OCI-LY1 (cell line): ENCODE measurements around the gene SERINC5.

Source experiments
- H2AFZ ChIP-seq: fragments of 200-600 bp; sonication (generic), shearing (Covaris generic); 2 replicates; pipeline ENCODE4 v1.6.0; 2014; ENCODE audit warnings: antibody characterized with exemption, mild to moderate bottlenecking, low read length
- H3F3A ChIP-seq: fragments of 200-600 bp; sonication (generic), shearing (Covaris generic); 2 replicates; pipeline ENCODE4 v1.6.0; 2014; ENCODE audit warnings: mild to moderate bottlenecking, antibody characterized with exemption, low read length, moderate library complexity; ENCODE audit not compliant: insufficient read depth
- H3K27ac ChIP-seq: fragments of 200-600 bp; sonication (generic); 2 replicates; pipeline ENCODE4 v1.5.1; 2014; ENCODE audit warnings: low read length, mixed run types, mild to moderate bottlenecking, low read depth; ENCODE audit not compliant: poor library complexity, severe bottlenecking
- H3K27me3 ChIP-seq: fragments of 200-600 bp; sonication (generic); 2 replicates; pipeline ENCODE4 v1.6.0; 2014; ENCODE audit warnings: antibody characterized with exemption, mild to moderate bottlenecking, low read length, moderate library complexity; ENCODE audit not compliant: insufficient read depth
- H3K36me3 ChIP-seq: fragments of 200-600 bp; sonication (generic); 2 replicates; pipeline ENCODE4 v1.6.1; 2014; ENCODE audit warnings: mild to moderate bottlenecking, antibody characterized with exemption, low read length, moderate library complexity, mixed read lengths; ENCODE audit not compliant: insufficient read depth
- H3K4me1 ChIP-seq: fragments of 200-600 bp; sonication (generic); 2 replicates; pipeline ENCODE4 v1.5.1; 2014; ENCODE audit warnings: mild to moderate bottlenecking, low read length, moderate library complexity; ENCODE audit not compliant: insufficient read depth, severe bottlenecking
- H3K4me2 ChIP-seq: fragments of 200-600 bp; sonication (generic), shearing (Covaris generic); 2 replicates; pipeline ENCODE4 v1.6.1; 2014; ENCODE audit warnings: low read length
- H3K4me3 ChIP-seq: fragments of 200-600 bp; sonication (generic); 2 replicates; pipeline ENCODE4 v1.5.1; 2014; ENCODE audit warnings: low read length, low read depth, mild to moderate bottlenecking, mixed read lengths; ENCODE audit not compliant: poor library complexity, severe bottlenecking
- H3K79me2 ChIP-seq: fragments of 200-600 bp; shearing (Covaris generic); 2 replicates; pipeline ENCODE4 v1.6.1; 2016; ENCODE audit warnings: mixed run types, low read length, mixed read lengths; ENCODE audit not compliant: insufficient read depth
- H3K9ac ChIP-seq: fragments of 200-600 bp; sonication (generic), shearing (Covaris generic); 2 replicates; pipeline ENCODE4 v1.6.1; 2014; ENCODE audit warnings: mild to moderate bottlenecking, low read length, mixed read lengths
- H3K9me2 ChIP-seq: fragments of 200-600 bp; sonication (generic), shearing (Covaris generic); 2 replicates; pipeline ENCODE4 v1.6.1; 2014; ENCODE audit warnings: low read depth, mild to moderate bottlenecking, low read length, mixed read lengths
- H3K9me3 ChIP-seq: fragments of 200-600 bp; shearing (Covaris generic); 2 replicates; pipeline ENCODE4 v1.6.1; 2014; ENCODE audit warnings: low read length, mixed read lengths
- H4K20me1 ChIP-seq: fragments of 200-600 bp; sonication (generic), shearing (Covaris generic); 2 replicates; pipeline ENCODE4 v1.6.0; 2016; ENCODE audit warnings: mild to moderate bottlenecking, low read length; ENCODE audit not compliant: insufficient read depth
- EZH2 ChIP-seq: fragments of 200-600 bp; sonication (generic), shearing (Covaris generic); IDR thresholded peaks from 2 replicates; pipeline ENCODE4 v1.8.0; 2017; ENCODE audit warnings: borderline replicate concordance, mixed run types, mild to moderate bottlenecking, antibody characterized with exemption, low read length, moderate library complexity, mixed read lengths
- TF ChIP-seq, protein P1 (sequence below): fragments of 200-600 bp; sonication (generic), shearing (Covaris generic); IDR thresholded peaks from 2 replicates; pipeline ENCODE4 v1.5.1; 2017; ENCODE audit warnings: mild to moderate bottlenecking, antibody characterized with exemption, low read length, moderate library complexity, mixed read lengths

SERINC5 gene

DNA sequence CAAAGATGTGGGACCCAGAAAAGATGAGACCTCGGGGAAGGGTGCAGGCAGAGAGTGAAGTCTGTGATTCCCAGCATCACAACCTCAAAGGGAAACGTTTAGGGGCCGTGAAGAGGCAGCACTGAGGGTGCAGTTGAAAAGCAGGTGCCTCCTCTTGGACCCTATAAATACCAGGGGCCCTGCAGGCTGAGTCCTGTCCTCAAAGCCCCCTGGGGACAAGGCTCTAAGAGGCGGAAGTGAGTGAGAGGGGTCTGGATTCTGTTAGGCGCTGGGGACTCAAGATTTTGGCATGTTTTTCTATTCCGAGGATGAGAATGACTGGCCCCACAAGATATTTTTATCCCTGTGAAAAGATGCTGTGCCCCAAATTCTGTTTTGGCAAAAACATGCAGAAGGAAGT, 112.9 kb downstream of the SERINC5 start:
- peaks cover 46% of the 10 kb centered on the region; the same call in 1 of the 2 replicates for H3K36me3 ChIP-seq
- H3F3A ChIP-seq: peaks cover 3% of the 10 kb centered on the region
- no peaks in the 10 kb centered on the region for H3K9me2 ChIP-seq
- H3K9me3 ChIP-seq: no peaks in the 10 kb centered on the region
- H3K79me2 ChIP-seq: no peaks in the 10 kb centered on the region
- H3K9ac ChIP-seq: peak overlapping the region; percentile 63
- H3K27me3 ChIP-seq: no peaks in the 10 kb centered on the region
- H4K20me1 ChIP-seq: no peaks in the 10 kb centered on the region
- H3K4me2 ChIP-seq: peak overlapping the region; percentile 58
- H3K4me3 ChIP-seq: peak overlapping the region; percentile 59
- TF ChIP-seq EZH2: no peak
- TF ChIP-seq, protein P1, sequence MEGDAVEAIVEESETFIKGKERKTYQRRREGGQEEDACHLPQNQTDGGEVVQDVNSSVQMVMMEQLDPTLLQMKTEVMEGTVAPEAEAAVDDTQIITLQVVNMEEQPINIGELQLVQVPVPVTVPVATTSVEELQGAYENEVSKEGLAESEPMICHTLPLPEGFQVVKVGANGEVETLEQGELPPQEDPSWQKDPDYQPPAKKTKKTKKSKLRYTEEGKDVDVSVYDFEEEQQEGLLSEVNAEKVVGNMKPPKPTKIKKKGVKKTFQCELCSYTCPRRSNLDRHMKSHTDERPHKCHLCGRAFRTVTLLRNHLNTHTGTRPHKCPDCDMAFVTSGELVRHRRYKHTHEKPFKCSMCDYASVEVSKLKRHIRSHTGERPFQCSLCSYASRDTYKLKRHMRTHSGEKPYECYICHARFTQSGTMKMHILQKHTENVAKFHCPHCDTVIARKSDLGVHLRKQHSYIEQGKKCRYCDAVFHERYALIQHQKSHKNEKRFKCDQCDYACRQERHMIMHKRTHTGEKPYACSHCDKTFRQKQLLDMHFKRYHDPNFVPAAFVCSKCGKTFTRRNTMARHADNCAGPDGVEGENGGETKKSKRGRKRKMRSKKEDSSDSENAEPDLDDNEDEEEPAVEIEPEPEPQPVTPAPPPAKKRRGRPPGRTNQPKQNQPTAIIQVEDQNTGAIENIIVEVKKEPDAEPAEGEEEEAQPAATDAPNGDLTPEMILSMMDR: no peak
- no peak overlapping the region for H2AFZ ChIP-seq
- H3K4me1 ChIP-seq: peaks cover 91% of the 10 kb centered on the region
- H3K27ac ChIP-seq: peak overlapping the region; percentile 98

DNA sequence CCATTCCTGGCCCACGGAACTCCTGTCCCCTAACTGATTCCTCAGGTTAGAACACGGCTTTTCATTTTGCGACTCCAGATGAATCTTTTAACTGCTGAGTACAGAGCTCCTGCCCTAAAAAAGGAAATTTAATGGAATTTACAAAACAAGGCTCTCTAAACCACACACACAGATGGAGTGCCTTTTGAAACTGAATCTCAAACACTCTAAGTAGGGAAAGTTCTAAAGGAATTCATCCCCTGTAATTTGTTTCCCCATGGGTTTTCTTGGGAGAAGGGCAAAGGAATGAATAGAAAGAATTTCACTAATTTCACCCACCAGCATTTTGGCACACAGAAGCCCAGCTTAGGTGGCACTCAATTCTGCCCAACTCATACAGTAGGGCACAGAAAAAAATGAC, 114.2 kb downstream of the SERINC5 start:
- peak overlapping the region; percentile 98 for H3K27ac ChIP-seq
- peaks cover 3% of the 10 kb centered on the region for H3F3A ChIP-seq
- TF ChIP-seq, protein P1: no peak
- TF ChIP-seq EZH2: no peak
- H3K9ac ChIP-seq: peak overlapping the region; percentile 63; the same call in 1 of the 2 replicates
- H3K79me2 ChIP-seq: no peaks in the 10 kb centered on the region
- H3K9me3 ChIP-seq: no peaks in the 10 kb centered on the region
- H3K4me1 ChIP-seq: peaks cover 84% of the 10 kb centered on the region
- no peaks in the 10 kb centered on the region for H3K27me3 ChIP-seq
- peak overlapping the region; percentile 59 for H3K4me3 ChIP-seq
- no peaks in the 10 kb centered on the region for H4K20me1 ChIP-seq
- no peaks in the 10 kb centered on the region for H3K9me2 ChIP-seq
- H2AFZ ChIP-seq: no peak overlapping the region
- peak overlapping the region; percentile 58; the same call in 1 of the 2 replicates for H3K4me2 ChIP-seq
- peaks cover 51% of the 10 kb centered on the region; the same call in 1 of the 2 replicates for H3K36me3 ChIP-seq

DNA sequence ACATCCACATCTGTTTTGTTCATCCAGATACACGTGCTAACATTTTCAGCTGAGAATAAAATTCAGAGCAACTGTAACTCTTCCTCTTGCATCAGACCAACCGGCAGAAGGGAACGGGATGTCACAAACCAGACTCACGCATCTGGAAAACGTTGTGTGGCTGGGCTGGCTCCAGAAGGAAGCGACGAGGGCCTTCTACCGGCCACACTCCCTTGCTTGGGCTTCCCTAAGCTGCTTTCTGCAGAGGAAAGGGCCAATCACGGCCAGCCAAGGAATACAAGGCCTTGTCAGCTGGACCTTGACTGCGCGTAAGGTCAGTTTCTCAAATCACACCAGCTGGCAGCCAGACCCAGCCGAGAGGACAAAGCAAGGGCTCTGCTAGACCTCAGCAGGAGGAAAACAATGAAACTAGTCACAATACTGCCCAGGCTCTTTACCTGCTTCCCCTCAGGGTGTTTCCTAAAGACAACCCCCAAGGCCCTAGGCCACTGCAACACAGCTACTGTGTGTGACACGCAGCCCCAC, 114.6 kb downstream of the SERINC5 start:
- Histone ChIP-seq H3K9me3 (no peaks in the 10 kb centered on the region), H3K9me2 (no peaks in the 10 kb centered on the region), H3K9ac (peak overlapping the region; percentile 63; the same call in 1 of the 2 replicates), H3K4me2 (peak overlapping the region; percentile 58; the same call in 1 of the 2 replicates), H2AFZ (no peak overlapping the region), H3F3A (peaks cover 3% of the 10 kb centered on the region), H3K79me2 (no peaks in the 10 kb centered on the region), H3K36me3 (peaks cover 51% of the 10 kb centered on the region; the same call in 1 of the 2 replicates), H3K27me3 (no peaks in the 10 kb centered on the region), H4K20me1 (no peaks in the 10 kb centered on the region), H3K4me1 (peaks cover 84% of the 10 kb centered on the region), H3K4me3 (no peak overlapping the region), H3K27ac (peak overlapping the region; percentile 98)
- TF ChIP-seq, protein P1: no peak
- no peak for TF ChIP-seq EZH2
